ENCODE measurements around the gene DMXL1. TPM values are rescaled to one million over a fixed set of nuclear protein-coding genes. Genes with fewer than 3 reads are reported as not detected.
A peak's percentile ranks its signal among the peaks of the same experiment; 100 is the strongest.
"Not testable (repeated sequence)": the region's sequence is repeated elsewhere in the genome, so short reads cannot be mapped to it uniquely, and the experiment has no call there.

The DMXL1 gene
- total and polyA plus RNA-seq, 11 donors: 8.2 to 39.0 (median 27.0) TPM

GRCh38 chr5:119067450-119067849 lies 3.4 kb upstream of the DMXL1 start:
- ATAC-seq (no peak), DNase-seq (no peak)
- TF ChIP-seq POLR2A (IDR thresholded peaks at IDR 0.05): no peak
- no peak for TF ChIP-seq CTCF (IDR thresholded peaks at IDR 0.05)
- no peak overlapping the region for H3K27ac ChIP-seq
- no peaks in the 10 kb centered on the region for H3K9me3 ChIP-seq
- 94 to 97% (median 95%) methylated on average over 4 of the region's 4 CpGs for WGBS, 4 donors
- H3K27me3 ChIP-seq: peaks cover 0 to 3% (median 0%) of the 10 kb centered on the region in 9 donors
- H3K36me3 ChIP-seq: no peaks in the 10 kb centered on the region
- H3K4me3 ChIP-seq: no peak overlapping the region
- intact Hi-C loops (cut with DNase I): no loop called here
- H3K4me1 ChIP-seq: peaks cover 0 to 25% (median 10%) of the 10 kb centered on the region in 12 donors

- ATAC-seq: peak; percentile 79 to 85 (median 83)
- peaks cover 0 to 42% (median 24%) of the 10 kb centered on the region in 12 donors for H3K4me1 ChIP-seq
- peak overlapping the region; percentile 65 to 99 (median 96) for H3K27ac ChIP-seq
- peak in 3 of 5 donors; percentile 86 to 93 (median 90) for DNase-seq
- 0% methylated on average over 9 of the region's 9 CpGs for WGBS, 4 donors
- TF ChIP-seq POLR2A (IDR thresholded peaks at IDR 0.05) (no peak), CTCF (IDR thresholded peaks at IDR 0.05) (no peak)
- H3K27me3 ChIP-seq: peaks cover 0 to 3% (median 0%) of the 10 kb centered on the region in 9 donors
- intact Hi-C loops (cut with DNase I): loop anchor here in 6 of 10 donors (1.0 to 10.0 kb wide), 7 partner anchors 78 to 267 kb away; partner anchors contain the start of gene DTWD2 (in 4 of the 6)
- H3K4me3 ChIP-seq: peak overlapping the region; percentile 71 to 100 (median 92)
- no peaks in the 10 kb centered on the region for H3K36me3 ChIP-seq
- H3K9me3 ChIP-seq: no peaks in the 10 kb centered on the region
These were observed 384 bp upstream of the DMXL1 start for GRCh38 chr5:119070578-119070827.

DNA sequence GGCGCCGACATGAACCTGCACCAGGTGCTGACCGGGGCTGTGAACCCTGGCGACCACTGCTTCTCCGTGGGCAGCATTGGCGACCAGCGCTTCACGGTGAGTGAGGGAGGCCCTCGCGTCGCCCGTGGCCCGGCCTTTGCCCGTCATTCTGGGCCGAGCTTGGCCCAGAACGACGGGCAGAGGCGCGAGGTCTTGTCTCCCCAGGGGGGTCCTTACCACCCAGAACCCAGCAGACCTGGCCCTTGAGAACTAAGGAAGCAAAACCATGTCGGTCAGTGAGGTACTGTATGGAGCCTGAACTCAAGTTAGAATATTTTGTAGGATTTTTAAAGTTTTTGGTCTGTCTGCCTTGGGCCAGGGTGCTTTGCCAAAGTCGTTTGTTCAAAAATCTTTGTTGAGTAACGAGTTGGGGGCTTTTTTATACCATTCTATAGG lies 691 bp downstream of the DMXL1 start:
- H3K27ac ChIP-seq: peak overlapping the region; percentile 89 to 99 (median 96)
- TF ChIP-seq CTCF (IDR thresholded peaks at IDR 0.05): no peak
- no peak for TF ChIP-seq POLR2A (IDR thresholded peaks at IDR 0.05)
- 0 to 1% (median 1%) methylated on average over 18 to 22 of the region's 22 CpGs for WGBS, 4 donors
- peaks cover 0 to 50% (median 31%) of the 10 kb centered on the region in 12 donors for H3K4me1 ChIP-seq
- DNase-seq (no peak), ATAC-seq (peak in 2 of 4 donors; percentile 19 to 30)
- no peaks in the 10 kb centered on the region for H3K36me3 ChIP-seq
- intact Hi-C loops (cut with DNase I): loop anchor here in 6 of 10 donors (2.0 to 10.0 kb wide), 6 partner anchors 79 to 266 kb away; partner anchors contain the start of gene DTWD2 (in 3 of the 6)
- H3K9me3 ChIP-seq: no peaks in the 10 kb centered on the region
- peaks cover 0 to 3% (median 0%) of the 10 kb centered on the region in 9 donors for H3K27me3 ChIP-seq
- peak overlapping the region; percentile 71 to 100 (median 92) for H3K4me3 ChIP-seq

GRCh38 chr5:119072496-119072895 lies 1.6 kb downstream of the DMXL1 start:
- peak overlapping the region in 8 of 12 donors; percentile 71 to 97 (median 90) for H3K4me3 ChIP-seq

DNA sequence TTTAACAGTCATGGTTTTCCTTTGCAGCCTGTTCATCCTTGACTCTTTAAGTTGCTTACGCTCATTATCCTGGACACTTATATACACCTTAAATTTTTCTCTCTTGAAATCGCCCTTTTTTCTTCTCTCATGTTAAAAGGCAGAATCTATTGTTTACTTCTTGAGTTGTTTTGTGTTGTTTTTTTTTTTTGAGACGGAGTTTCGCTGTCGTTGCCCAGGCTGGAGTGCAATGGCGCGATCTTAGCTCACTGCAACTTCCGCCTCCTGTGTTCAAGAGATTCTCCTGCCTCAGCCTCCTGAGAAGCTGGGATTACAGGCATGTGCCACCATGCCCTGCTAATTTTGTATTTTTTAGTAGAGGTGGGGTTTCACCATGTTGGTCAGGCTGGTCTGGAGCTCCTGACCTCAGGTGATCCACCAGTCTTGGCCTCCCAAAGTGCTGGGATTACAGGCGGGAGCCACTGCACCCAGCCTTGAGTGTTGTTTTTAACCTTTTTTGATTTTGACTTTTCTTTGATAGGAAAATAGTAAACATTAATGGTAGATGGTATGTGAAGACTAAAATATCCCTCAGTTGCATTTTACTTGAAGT lies 3.0 kb downstream of the DMXL1 start:
- H3K27ac ChIP-seq: peak overlapping the region in 1 of 12 donors; percentile 8
- intact Hi-C loops (cut with DNase I): loop anchor here in 5 of 10 donors (5.0 to 10.0 kb wide), 4 partner anchors 82 to 263 kb away; partner anchors contain the start of gene DTWD2 (in 2 of the 5)
- WGBS, 4 donors: 91 to 95% (median 94%) methylated on average over 9 of the region's 9 CpGs
- DNase-seq, H3K36me3 ChIP-seq, ATAC-seq, H3K9me3 ChIP-seq, H3K27me3 ChIP-seq: not testable (repeated sequence)
- H3K4me3 ChIP-seq: peak overlapping the region in 1 of 12 donors; percentile 9
- H3K4me1 ChIP-seq: peaks cover 0 to 61% (median 43%) of the 10 kb centered on the region in 12 donors

More at GRCh38 chr5:119072496-119072895, 1.6 kb downstream of the DMXL1 start:
- Histone ChIP-seq H3K9me3 (no peaks in the 10 kb centered on the region), H3K36me3 (no peaks in the 10 kb centered on the region), H3K27me3 (peaks cover 0 to 3% (median 0%) of the 10 kb centered on the region in 9 donors), H3K27ac (peak overlapping the region in 3 of 12 donors; percentile 96 to 99 (median 97)), H3K4me1 (peaks cover 0 to 52% (median 33%) of the 10 kb centered on the region in 12 donors)
- no peak for TF ChIP-seq POLR2A (IDR thresholded peaks at IDR 0.05)
- no peak for TF ChIP-seq CTCF (IDR thresholded peaks at IDR 0.05)
- intact Hi-C loops (cut with DNase I): loop anchor here in 5 of 10 donors (5.0 to 10.0 kb wide), 4 partner anchors 80 to 265 kb away; partner anchors contain the start of gene DTWD2 (in 2 of the 5)
- 76 to 83% (median 77%) methylated on average over 2 of the region's 2 CpGs for WGBS, 4 donors
- ATAC-seq (no peak), DNase-seq (no peak)

All from heart left ventricle (tissue), 16 donors.